HFFc6 (cell line): ENCODE results near the gene ARL2BP. TPM values are rescaled to one million over a fixed set of nuclear protein-coding genes. Genes with fewer than 3 reads are reported as not detected.
A peak's percentile ranks its signal among the peaks of the same experiment; 100 is the strongest.

Experiments
- DNase-seq: peaks from one replicate; pipeline ENCODE4 v3.0.0-alpha.2; 2018
- H3K27ac Mint-ChIP-seq: 2 replicates; pipeline ENCODE4 v1.8.0; 2020; ENCODE audit warnings: mild to moderate bottlenecking, mixed read lengths
- H3K27me3 Mint-ChIP-seq: 2 replicates; pipeline ENCODE4 v1.8.0; 2021; ENCODE audit warnings: mild to moderate bottlenecking, moderate library complexity, mixed read lengths; ENCODE audit not compliant: insufficient read depth
- H3K36me3 Mint-ChIP-seq: 2 replicates; pipeline ENCODE4 v1.8.0; 2021; ENCODE audit warnings: low read depth, mixed read lengths
- H3K4me1 Mint-ChIP-seq: 2 replicates; pipeline ENCODE4 v1.8.0; 2020; ENCODE audit warnings: low read depth, mixed read lengths
- H3K4me3 Mint-ChIP-seq: 2 replicates; pipeline ENCODE4 v1.8.0; 2020; ENCODE audit warnings: mild to moderate bottlenecking, moderate library complexity, mixed read lengths
- H3K9me3 Mint-ChIP-seq: 2 replicates; pipeline ENCODE4 v1.8.0; 2020; ENCODE audit warnings: mild to moderate bottlenecking, mixed read lengths
- CTCF ChIP-seq: fragments of 200-600 bp; sonication (generic); IDR thresholded peaks from 2 replicates; pipeline ENCODE4 v1.5.0; 2021; ENCODE audit warnings: antibody characterized with exemption, mild to moderate bottlenecking
- total RNA-seq, 6 experiments: library from RNA; stranded (reverse); fragmentation: NEBNext Ultra II Directional; extraction: Animal tissue kit (Norgen Biotek cat#: 25700); gene quantifications; 2 replicates in 1 of 6; 3 replicates in 5 of 6; pipeline ENCODE4 v1.2.3, GENCODE V29; 2021

The ARL2BP gene
- total RNA-seq, 6 experiments from 2014 or later, result 70.3 to 80.0 (median 76.7) TPM

- Mint-ChIP-seq H3K36me3 (peaks cover 23% of the 10 kb centered on the region; the same call in 1 of the 2 replicates), H3K4me3 (no peak overlapping the region; the same call in 1 of the 2 replicates), H3K4me1 (peaks cover 19% of the 10 kb centered on the region), H3K9me3 (no peaks in the 10 kb centered on the region), H3K27me3 (no peaks in the 10 kb centered on the region), H3K27ac (peak overlapping the region; percentile 66)
- peak; percentile 14 for DNase-seq
- TF ChIP-seq CTCF, result no peak
These were observed 41.6 kb upstream of the ARL2BP start for GRCh38 chr16:57203451-57203850.

GRCh38 chr16:57204675-57205074 lies 40.4 kb upstream of the ARL2BP start:
- peak; percentile 40; the same call in 1 of the 2 replicates for TF ChIP-seq CTCF
- H3K4me3 Mint-ChIP-seq, result no peak overlapping the region
- no peaks in the 10 kb centered on the region for H3K27me3 Mint-ChIP-seq
- no peaks in the 10 kb centered on the region for H3K9me3 Mint-ChIP-seq
- H3K4me1 Mint-ChIP-seq, result peaks cover 15% of the 10 kb centered on the region
- DNase-seq, result no peak
- peaks cover 22% of the 10 kb centered on the region for H3K36me3 Mint-ChIP-seq
- no peak overlapping the region for H3K27ac Mint-ChIP-seq

GRCh38 chr16:57208926-57209325 lies 36.1 kb upstream of the ARL2BP start:
- H3K27me3 Mint-ChIP-seq, result no peaks in the 10 kb centered on the region
- H3K27ac Mint-ChIP-seq, result no peak overlapping the region
- TF ChIP-seq CTCF, result no peak
- no peak overlapping the region for H3K4me3 Mint-ChIP-seq
- peaks cover 38% of the 10 kb centered on the region for H3K36me3 Mint-ChIP-seq
- DNase-seq, result no peak
- no peaks in the 10 kb centered on the region for H3K4me1 Mint-ChIP-seq
- H3K9me3 Mint-ChIP-seq, result no peaks in the 10 kb centered on the region

GRCh38 chr16:57209780-57210179 lies 35.3 kb upstream of the ARL2BP start:
- peaks cover 47% of the 10 kb centered on the region for H3K36me3 Mint-ChIP-seq
- no peaks in the 10 kb centered on the region for H3K27me3 Mint-ChIP-seq
- H3K27ac Mint-ChIP-seq, result no peak overlapping the region
- no peak overlapping the region for H3K4me3 Mint-ChIP-seq
- TF ChIP-seq CTCF, result no peak
- H3K9me3 Mint-ChIP-seq, result peaks cover 5% of the 10 kb centered on the region
- DNase-seq, result no peak
- no peaks in the 10 kb centered on the region for H3K4me1 Mint-ChIP-seq

GRCh38 chr16:57213462-57213861 lies 31.6 kb upstream of the ARL2BP start:
- no peak for TF ChIP-seq CTCF

GRCh38 chr16:57216968-57217367 lies 28.1 kb upstream of the ARL2BP start:
- no peaks in the 10 kb centered on the region for H3K27me3 Mint-ChIP-seq

More at GRCh38 chr16:57213462-57213861, 31.6 kb upstream of the ARL2BP start:
- DNase-seq, result no peak
- peaks cover 72% of the 10 kb centered on the region for H3K36me3 Mint-ChIP-seq
- H3K9me3 Mint-ChIP-seq, result peaks cover 38% of the 10 kb centered on the region
- H3K27me3 Mint-ChIP-seq, result no peaks in the 10 kb centered on the region
- no peaks in the 10 kb centered on the region for H3K4me1 Mint-ChIP-seq
- H3K4me3 Mint-ChIP-seq, result no peak overlapping the region
- H3K27ac Mint-ChIP-seq, result no peak overlapping the region

More at GRCh38 chr16:57216968-57217367, 28.1 kb upstream of the ARL2BP start:
- Mint-ChIP-seq H3K27ac (no peak overlapping the region), H3K36me3 (peaks cover 92% of the 10 kb centered on the region), H3K4me3 (no peak overlapping the region), H3K4me1 (no peaks in the 10 kb centered on the region), H3K9me3 (peaks cover 49% of the 10 kb centered on the region)
- no peak for DNase-seq
- no peak for TF ChIP-seq CTCF
